Smooth muscle cell (in vitro differentiated cells): Measurements from ENCODE around the gene NOP9. TPM values are rescaled to one million over a fixed set of nuclear protein-coding genes. Genes with fewer than 3 reads are reported as not detected.
A peak's percentile ranks its signal among the peaks of the same experiment; 100 is the strongest.

Source experiments
- DNase-seq: peaks from one replicate; lab custom pipeline; 2025; ENCODE audit not compliant: unreplicated experiment; lab: John Stamatoyannopoulos, UW
- H2AFZ ChIP-seq: fragments of 200-600 bp; sonication (generic); 2 replicates; pipeline ENCODE4 v1.6.0; 2016; ENCODE audit warnings: antibody characterized with exemption, low read depth, mild to moderate bottlenecking
- H3F3A ChIP-seq: fragments of 200-600 bp; sonication (generic); 2 replicates; pipeline ENCODE4 v1.6.0; 2017; ENCODE audit warnings: antibody characterized with exemption, low read depth
- H3K27ac ChIP-seq: fragments of 200-600 bp; sonication (generic); 2 replicates; pipeline ENCODE4 v1.5.1; 2016; ENCODE audit warnings: low read depth, mild to moderate bottlenecking
- H3K27me3 ChIP-seq: fragments of 200-600 bp; sonication (generic); 2 replicates; pipeline ENCODE4 v1.6.1; 2016; ENCODE audit warnings: low read depth, mild to moderate bottlenecking
- H3K36me3 ChIP-seq: fragments of 200-600 bp; sonication (generic); 2 replicates; pipeline ENCODE4 v1.5.1; 2016; ENCODE audit warnings: low read depth
- H3K4me1 ChIP-seq: fragments of 200-600 bp; sonication (generic); 2 replicates; pipeline ENCODE4 v1.5.1; 2016; ENCODE audit warnings: low read depth
- H3K4me2 ChIP-seq: fragments of 200-600 bp; sonication (generic); 2 replicates; pipeline ENCODE4 v1.6.0; 2016; ENCODE audit warnings: mild to moderate bottlenecking
- H3K4me3 ChIP-seq: fragments of 200-600 bp; sonication (generic); 2 replicates; pipeline ENCODE4 v1.5.1; 2016; ENCODE audit warnings: mild to moderate bottlenecking
- H3K79me2 ChIP-seq: fragments of 200-600 bp; sonication (generic); 2 replicates; pipeline ENCODE4 v1.6.0; 2016; ENCODE audit warnings: low read depth, mild to moderate bottlenecking
- H3K9ac ChIP-seq: fragments of 200-600 bp; sonication (generic); 2 replicates; pipeline ENCODE4 v1.6.0; 2016; ENCODE audit warnings: low read depth
- H3K9me3 ChIP-seq: fragments of 200-600 bp; sonication (generic); replicated peaks from 2 replicates; pipeline ENCODE4 v1.5.1; 2016; ENCODE audit warnings: low read depth
- H4K20me1 ChIP-seq: fragments of 200-600 bp; sonication (generic); 2 replicates; pipeline ENCODE4 v1.6.0; 2016; ENCODE audit warnings: low read depth
- CTCF ChIP-seq: fragments of 200-600 bp; sonication (generic); IDR thresholded peaks from 2 replicates; pipeline ENCODE4 v1.5.1; 2017; ENCODE audit warnings: borderline replicate concordance, mild to moderate bottlenecking, antibody characterized with exemption; ENCODE audit not compliant: insufficient read depth, poor library complexity, severe bottlenecking
- WGBS: methylation state at CpG from one replicate; pipeline ENCODE4 v1.1.7; 2016; ENCODE audit warnings: low lambda C conversion rate; 5-methylcytosine and 5-hydroxymethylcytosine counted together
- polyA plus RNA-seq: library from polyadenylated mRNA; unstranded; fragments of >200 nt; fragmentation: Nextera tagmentation; extraction: Ambion mirVana; gene quantifications from 2 replicates; pipeline ENCODE4 v1.2.1, GENCODE V29; 2016
- total RNA-seq: library from RNA; depleted of rRNA; stranded (reverse); fragments of >200 nt; gene quantifications from 2 replicates; pipeline ENCODE4 v1.2.3, GENCODE V29; 2014

The NOP9 gene
- total and polyA plus RNA-seq, 2 experiments from 2014 or later = 3.3 to 9.3 TPM

DNA sequence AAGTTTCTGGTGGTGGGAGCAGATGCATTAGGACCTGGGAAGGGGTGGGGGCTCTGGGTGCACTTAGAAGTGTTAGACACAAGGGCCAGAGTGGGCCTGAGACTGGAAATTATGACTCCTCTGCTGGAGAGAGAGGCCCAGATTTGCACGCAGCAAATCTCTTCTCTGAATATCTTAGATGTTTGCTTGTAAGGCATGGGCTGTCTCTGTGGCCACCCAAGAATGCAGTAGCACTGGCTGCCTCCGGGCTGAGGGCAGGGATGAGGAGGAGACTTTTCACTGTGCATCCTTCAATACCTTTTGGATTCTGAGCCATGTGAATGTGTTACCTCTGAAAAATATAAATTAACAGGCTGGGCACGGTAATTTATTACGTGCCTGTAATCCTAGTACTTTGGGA is 14.3 kb upstream of the NOP9 start:
- WGBS = 47% methylated on average over 4 of the region's 4 CpGs
- no peak for TF ChIP-seq CTCF
- Histone ChIP-seq H3K4me1 (no peaks in the 10 kb centered on the region), H3F3A (no peaks in the 10 kb centered on the region), H3K9me3 (no peaks in the 10 kb centered on the region), H3K36me3 (no peaks in the 10 kb centered on the region), H3K9ac (no peak overlapping the region), H3K27me3 (no peaks in the 10 kb centered on the region), H2AFZ (no peak overlapping the region), H3K4me3 (no peak overlapping the region), H3K4me2 (no peak overlapping the region), H4K20me1 (no peaks in the 10 kb centered on the region), H3K27ac (peak overlapping the region; percentile 22), H3K79me2 (no peaks in the 10 kb centered on the region)
- DNase-seq = no peak

GRCh38 chr14:24286996-24287395 is 12.7 kb upstream of the NOP9 start:
- H3K4me2 ChIP-seq = no peak overlapping the region
- H3K9me3 ChIP-seq = no peaks in the 10 kb centered on the region
- no peaks in the 10 kb centered on the region for H3K4me1 ChIP-seq
- H3F3A ChIP-seq = no peaks in the 10 kb centered on the region
- no peaks in the 10 kb centered on the region for H3K36me3 ChIP-seq
- TF ChIP-seq CTCF = no peak
- H3K79me2 ChIP-seq = no peaks in the 10 kb centered on the region
- H4K20me1 ChIP-seq = no peaks in the 10 kb centered on the region
- 93% methylated on average over 5 of the region's 5 CpGs for WGBS
- H3K4me3 ChIP-seq = no peak overlapping the region
- H3K9ac ChIP-seq = no peak overlapping the region
- H3K27me3 ChIP-seq = no peaks in the 10 kb centered on the region
- H2AFZ ChIP-seq = no peak overlapping the region
- DNase-seq = no peak
- H3K27ac ChIP-seq = no peak overlapping the region

- no peak for TF ChIP-seq CTCF
- 95% methylated on average over 6 of the region's 6 CpGs for WGBS
Observed at GRCh38 chr14:24289649-24290280, 9.9 kb upstream of the NOP9 start.

DNA sequence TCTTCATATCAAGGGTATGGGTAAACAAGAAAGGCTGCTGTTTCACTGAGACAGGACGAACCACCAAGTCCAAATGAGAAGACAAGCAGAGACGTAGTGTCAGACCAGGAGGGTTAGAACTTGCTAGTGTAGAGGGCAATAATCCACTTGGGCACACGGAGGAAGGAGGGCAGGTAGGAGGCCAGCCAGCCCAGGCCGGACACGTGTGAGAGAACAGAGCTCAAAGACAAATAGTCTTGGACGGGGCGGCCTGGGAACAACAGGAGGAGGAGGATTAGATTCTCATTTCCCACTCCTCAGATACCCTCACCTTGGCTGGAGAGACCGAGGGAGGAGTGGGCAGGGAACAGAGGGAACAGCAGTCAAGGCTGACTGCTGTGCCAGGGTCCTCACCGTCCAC is 8.9 kb upstream of the NOP9 start:
- Histone ChIP-seq H3K9ac (no peak overlapping the region), H3K4me3 (no peak overlapping the region), H3F3A (no peaks in the 10 kb centered on the region), H3K4me1 (no peaks in the 10 kb centered on the region), H3K36me3 (no peaks in the 10 kb centered on the region), H2AFZ (no peak overlapping the region), H3K27ac (no peak overlapping the region), H3K4me2 (no peak overlapping the region), H4K20me1 (no peaks in the 10 kb centered on the region), H3K9me3 (no peaks in the 10 kb centered on the region), H3K79me2 (no peaks in the 10 kb centered on the region), H3K27me3 (no peaks in the 10 kb centered on the region)
- WGBS = 90% methylated on average over 9 of the region's 9 CpGs
- TF ChIP-seq CTCF = no peak
- DNase-seq = no peak

More at GRCh38 chr14:24289649-24290280, 9.9 kb upstream of the NOP9 start:
- no peak for DNase-seq
- H3K4me2 ChIP-seq = no peak overlapping the region
- no peak overlapping the region for H3K9ac ChIP-seq
- H3K79me2 ChIP-seq = no peaks in the 10 kb centered on the region
- no peaks in the 10 kb centered on the region for H3K4me1 ChIP-seq
- H2AFZ ChIP-seq = no peak overlapping the region
- H3F3A ChIP-seq = no peaks in the 10 kb centered on the region
- H3K27me3 ChIP-seq = no peaks in the 10 kb centered on the region
- H3K9me3 ChIP-seq = no peaks in the 10 kb centered on the region
- no peaks in the 10 kb centered on the region for H3K36me3 ChIP-seq
- H3K4me3 ChIP-seq = no peak overlapping the region
- H4K20me1 ChIP-seq = no peaks in the 10 kb centered on the region
- no peak overlapping the region for H3K27ac ChIP-seq
